Fibroblast of skin of right biceps (primary cell): Measurements from ENCODE around the gene NRG2.

ENCODE experiments used
- DNase-seq: peaks from one replicate; pipeline ENCODE4 v3.0.0-alpha.2; 2013

NRG2 gene

GRCh38 chr5:139900546-139901250 is 142.4 kb downstream of the NRG2 start:
- DNase-seq = no peak

GRCh38 chr5:139898981-139899380 is 144.1 kb downstream of the NRG2 start:
- no peak for DNase-seq

- no peak for DNase-seq
Measured at GRCh38 chr5:139897982-139898381, 145.1 kb downstream of the NRG2 start.

- no peak for DNase-seq
Measured at GRCh38 chr5:139897342-139897741, 145.8 kb downstream of the NRG2 start.

GRCh38 chr5:139896718-139897117 is 146.4 kb downstream of the NRG2 start:
- no peak for DNase-seq

- DNase-seq = no peak
Measured at GRCh38 chr5:139895647-139896046, 147.5 kb downstream of the NRG2 start.

GRCh38 chr5:139895046-139895445 is 148.1 kb downstream of the NRG2 start:
- DNase-seq = no peak

- DNase-seq = no peak
Measured at GRCh38 chr5:139893873-139894272, 149.2 kb downstream of the NRG2 start.

GRCh38 chr5:139889410-139889809 is 153.7 kb downstream of the NRG2 start:
- DNase-seq = no peak

GRCh38 chr5:139888370-139888769 is 154.7 kb downstream of the NRG2 start:
- no peak for DNase-seq

- no peak for DNase-seq
Measured at GRCh38 chr5:139886213-139886612, 156.9 kb downstream of the NRG2 start.

- DNase-seq = no peak
Measured at GRCh38 chr5:139885857-139886208, 157.3 kb downstream of the NRG2 start.

GRCh38 chr5:139885172-139885856 is 157.8 kb downstream of the NRG2 start:
- DNase-seq = no peak

- DNase-seq = no peak
Measured at GRCh38 chr5:139884734-139885133, 158.4 kb downstream of the NRG2 start.

- DNase-seq = no peak
Measured at GRCh38 chr5:139884144-139884543, 159.0 kb downstream of the NRG2 start.

- DNase-seq = no peak
Measured at GRCh38 chr5:139882961-139883539, 160.0 kb downstream of the NRG2 start.

GRCh38 chr5:139882316-139882715 is 160.8 kb downstream of the NRG2 start:
- no peak for DNase-seq

- no peak for DNase-seq
Measured at GRCh38 chr5:139881143-139881733, 161.9 kb downstream of the NRG2 start.

GRCh38 chr5:139880416-139881142 is 162.5 kb downstream of the NRG2 start:
- DNase-seq = no peak

- DNase-seq = no peak
Measured at GRCh38 chr5:139878093-139878492, 165.0 kb downstream of the NRG2 start.

GRCh38 chr5:139877129-139877597 is 165.9 kb downstream of the NRG2 start:
- DNase-seq = no peak

- DNase-seq = no peak
Measured at GRCh38 chr5:139875957-139876356, 167.1 kb downstream of the NRG2 start.
